Osteocyte (in vitro differentiated cells): ENCODE measurements around the gene C16orf78. TPM values are rescaled to one million over a fixed set of nuclear protein-coding genes. Genes with fewer than 3 reads are reported as not detected.

Experiments used
- DNase-seq: peaks from one replicate; pipeline ENCODE4 v3.0.0; 2021; ENCODE audit warnings: mixed read lengths; ENCODE audit not compliant: unreplicated experiment; ENCODE audit errors: extremely low spot score
- H3K27ac Mint-ChIP-seq: one replicate; pipeline ENCODE4 v1.8.0; 2021; ENCODE audit warnings: mild to moderate bottlenecking, mixed read lengths; ENCODE audit not compliant: unreplicated experiment
- H3K27me3 Mint-ChIP-seq: one replicate; pipeline ENCODE4 v1.8.0; 2021; ENCODE audit warnings: mixed read lengths; ENCODE audit not compliant: unreplicated experiment
- H3K36me3 Mint-ChIP-seq: one replicate; pipeline ENCODE4 v1.8.0; 2021; ENCODE audit warnings: mixed read lengths; ENCODE audit not compliant: unreplicated experiment
- H3K4me1 Mint-ChIP-seq: one replicate; pipeline ENCODE4 v1.8.0; 2021; ENCODE audit warnings: mixed read lengths; ENCODE audit not compliant: unreplicated experiment
- H3K4me3 Mint-ChIP-seq: one replicate; pipeline ENCODE4 v1.8.0; 2021; ENCODE audit warnings: mild to moderate bottlenecking, moderate library complexity, mixed read lengths; ENCODE audit not compliant: unreplicated experiment
- H3K9me3 Mint-ChIP-seq: one replicate; pipeline ENCODE4 v1.8.0; 2021; ENCODE audit warnings: mixed read lengths; ENCODE audit not compliant: unreplicated experiment
- CTCF ChIP-seq: fragments of 200-600 bp; sonication (generic); IDR thresholded peaks from 2 replicates; pipeline ENCODE4 v1.5.0; 2021; ENCODE audit warnings: antibody characterized with exemption, mild to moderate bottlenecking, moderate library complexity
- total RNA-seq: library from RNA; stranded (reverse); gene quantifications from 2 replicates; pipeline ENCODE4 v1.2.1, GENCODE V29; 2021

Gene C16orf78
- total RNA-seq, 1 donor from 2014 or later = not detected

GRCh38 chr16:49362230-49362629 is 11.4 kb upstream of the C16orf78 start:
- no peak overlapping the region for H3K27ac Mint-ChIP-seq
- no peaks in the 10 kb centered on the region for H3K4me1 Mint-ChIP-seq
- no peak overlapping the region for H3K4me3 Mint-ChIP-seq
- no peak for TF ChIP-seq CTCF
- DNase-seq = no peak
- no peaks in the 10 kb centered on the region for H3K36me3 Mint-ChIP-seq
- H3K27me3 Mint-ChIP-seq = no peaks in the 10 kb centered on the region
- H3K9me3 Mint-ChIP-seq = no peaks in the 10 kb centered on the region

- no peaks in the 10 kb centered on the region for H3K36me3 Mint-ChIP-seq
- no peaks in the 10 kb centered on the region for H3K9me3 Mint-ChIP-seq
- H3K4me3 Mint-ChIP-seq = no peak overlapping the region
- H3K4me1 Mint-ChIP-seq = no peaks in the 10 kb centered on the region
- peaks cover 6% of the 10 kb centered on the region for H3K27me3 Mint-ChIP-seq
- peak; percentile 5 for DNase-seq
- TF ChIP-seq CTCF = no peak
- H3K27ac Mint-ChIP-seq = no peak overlapping the region
Observed at GRCh38 chr16:49365711-49366509, 7.7 kb upstream of the C16orf78 start.

- H3K4me3 Mint-ChIP-seq = no peak overlapping the region
Observed at GRCh38 chr16:49366669-49367068, 6.9 kb upstream of the C16orf78 start.

GRCh38 chr16:49369651-49370611 is 3.7 kb upstream of the C16orf78 start:
- H3K4me1 Mint-ChIP-seq = no peaks in the 10 kb centered on the region

More at GRCh38 chr16:49366669-49367068, 6.9 kb upstream of the C16orf78 start:
- Mint-ChIP-seq H3K27me3 (peaks cover 10% of the 10 kb centered on the region), H3K36me3 (no peaks in the 10 kb centered on the region), H3K4me1 (no peaks in the 10 kb centered on the region), H3K9me3 (no peaks in the 10 kb centered on the region), H3K27ac (no peak overlapping the region)
- no peak for TF ChIP-seq CTCF
- no peak for DNase-seq

More at GRCh38 chr16:49369651-49370611, 3.7 kb upstream of the C16orf78 start:
- Mint-ChIP-seq H3K4me3 (no peak overlapping the region), H3K9me3 (no peaks in the 10 kb centered on the region), H3K36me3 (no peaks in the 10 kb centered on the region), H3K27ac (no peak overlapping the region), H3K27me3 (peaks cover 12% of the 10 kb centered on the region)
- DNase-seq = no peak
- no peak for TF ChIP-seq CTCF
